ENCODE results near the gene IQCN.

The IQCN gene

DNA sequence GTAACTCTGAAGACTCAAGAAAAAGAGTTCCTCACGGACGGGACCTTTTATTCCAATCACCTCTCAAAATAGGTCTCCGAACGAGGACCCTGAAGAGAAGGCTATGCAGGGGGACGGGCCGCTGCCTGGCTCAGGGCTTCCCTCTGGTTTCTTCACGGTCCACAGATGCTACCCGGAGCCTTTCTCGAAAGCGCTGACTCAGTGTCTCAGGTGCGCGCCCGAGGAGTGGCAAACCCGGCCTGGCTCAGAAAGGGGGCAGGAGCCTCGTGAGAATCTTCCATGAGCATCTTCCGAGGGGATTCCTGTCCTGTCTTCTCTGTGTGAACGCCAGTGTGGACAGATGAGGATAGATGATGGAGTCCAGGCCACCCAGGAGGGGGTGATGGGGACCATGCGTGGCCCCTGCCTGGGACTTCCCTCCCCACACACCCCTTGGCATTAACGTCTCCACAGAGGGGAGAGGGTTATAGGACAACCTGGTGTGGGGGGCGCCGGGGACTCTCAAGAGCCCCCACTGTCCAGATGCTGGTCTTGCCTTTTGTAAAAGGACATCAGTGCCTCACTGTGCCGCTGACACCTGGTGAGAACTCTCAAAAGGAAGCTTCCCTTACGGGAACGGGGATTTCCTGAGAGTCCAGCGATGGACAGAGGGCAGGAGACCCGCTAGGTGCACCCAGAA is 32.1 kb upstream of the IQCN start:
- DNase-seq = no peak

DNA sequence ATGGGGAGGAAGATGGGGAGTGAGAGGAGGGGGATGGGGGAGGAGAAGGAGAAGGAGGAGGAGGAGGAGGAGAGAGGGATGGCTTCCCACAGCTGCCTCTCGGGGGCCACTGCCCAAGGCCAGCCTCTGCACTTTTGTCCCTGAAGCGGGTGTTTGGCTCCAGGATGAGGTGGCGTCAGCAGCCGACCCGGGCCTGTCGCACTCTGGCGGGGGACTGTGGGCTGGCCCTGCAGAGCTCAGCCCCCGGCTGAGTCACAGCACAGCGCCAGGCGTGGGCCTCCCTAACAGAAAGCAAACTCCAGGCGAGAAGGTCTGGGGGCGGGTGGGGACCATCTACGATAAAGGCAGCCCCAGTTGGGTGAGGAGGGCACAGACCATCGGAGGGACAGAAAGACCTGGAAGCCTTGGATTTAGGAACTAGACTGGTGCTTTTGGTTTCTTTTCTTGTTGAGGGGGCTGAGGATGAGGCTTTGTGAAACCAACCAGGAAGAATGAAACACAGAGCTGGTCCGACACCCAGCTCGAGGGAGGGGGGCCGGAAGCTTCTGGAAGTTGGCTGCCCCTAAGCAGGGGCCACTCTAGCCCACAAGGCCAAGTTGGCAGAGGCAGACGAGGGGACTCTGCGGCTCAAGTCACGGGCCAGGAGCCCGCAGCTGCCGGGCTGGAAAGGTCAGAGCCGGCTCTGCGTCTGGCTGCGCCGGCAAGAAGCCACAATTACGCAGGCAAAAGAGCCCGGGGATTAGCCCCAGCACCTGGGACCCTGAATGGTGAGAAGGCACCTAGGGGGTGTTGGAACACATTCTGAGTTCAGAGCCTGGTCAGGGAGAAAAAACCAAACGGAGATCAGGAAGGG is 30.4 kb upstream of the IQCN start:
- peak; percentile 79 to 95 for DNase-seq

DNA sequence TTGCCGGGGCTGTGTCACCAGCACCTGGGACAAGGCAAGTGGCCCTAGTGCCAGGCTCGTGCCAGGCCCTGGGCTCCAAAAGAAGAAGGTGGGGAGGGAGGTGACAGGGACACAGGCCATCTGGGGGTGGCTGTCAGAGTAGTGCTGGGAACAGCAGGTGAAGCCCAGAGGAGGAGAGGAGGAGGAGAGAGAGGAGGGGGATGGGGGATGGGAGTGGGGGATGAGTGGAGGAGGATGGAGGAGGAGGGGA is 29.9 kb upstream of the IQCN start:
- peak in 1 of 2 donors; percentile 16 for DNase-seq

DNA sequence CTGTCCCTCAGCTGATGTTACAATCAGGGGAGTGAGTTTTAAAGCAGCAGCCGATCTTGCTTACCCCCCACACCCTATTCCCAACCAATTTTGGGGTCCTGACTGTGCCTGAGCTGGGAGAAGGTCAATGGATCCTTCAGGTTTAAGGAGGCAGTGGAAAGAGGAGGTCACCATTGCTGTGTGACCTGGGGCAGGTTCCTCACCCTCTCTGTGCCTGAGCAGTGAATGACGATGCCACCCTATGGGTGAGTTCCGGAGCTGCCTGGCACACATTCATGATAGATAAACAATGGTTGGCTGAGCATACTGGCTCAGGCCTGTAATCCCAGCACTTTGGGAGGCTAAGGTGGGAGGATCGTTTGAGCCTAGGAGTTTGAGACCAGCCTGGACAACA is 27.5 kb upstream of the IQCN start:
- DNase-seq = no peak

DNA sequence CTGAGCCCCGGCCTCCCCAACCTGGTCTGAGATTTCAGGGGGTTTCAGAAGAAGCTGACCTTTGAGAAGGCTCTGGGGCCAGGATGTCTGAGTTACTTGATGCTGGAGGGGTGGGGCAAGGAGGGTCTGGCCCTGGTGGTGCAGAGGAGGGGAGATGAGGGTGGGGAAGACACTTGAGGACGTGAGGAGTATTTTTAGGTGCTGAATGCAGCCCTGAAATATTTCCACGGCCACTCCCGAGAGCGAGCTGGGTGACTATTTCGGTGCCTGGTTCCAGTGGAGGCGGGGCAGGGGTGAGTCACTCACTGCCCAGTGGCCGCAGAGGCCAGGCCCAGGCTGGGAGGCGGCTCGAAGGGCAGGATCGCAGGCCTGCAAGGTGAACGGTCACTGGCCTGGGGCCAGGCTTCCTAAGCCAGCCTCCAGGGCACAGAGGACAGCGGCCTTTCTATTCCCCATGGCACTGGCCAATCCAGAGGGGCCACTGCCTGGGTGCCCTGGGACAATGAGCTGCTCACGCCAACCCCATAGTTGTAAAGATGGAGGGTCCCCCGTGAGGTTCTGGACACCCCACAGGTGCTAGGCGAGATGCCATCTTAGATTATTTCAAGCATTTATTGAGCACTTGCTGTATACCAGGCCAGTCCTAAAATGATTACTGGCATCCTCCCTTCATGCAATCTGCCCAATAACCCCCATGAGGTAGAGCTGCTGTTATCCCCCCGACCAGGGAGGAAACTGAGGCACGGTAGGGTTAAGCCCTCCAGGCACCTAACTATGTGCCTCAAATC is 26.9 kb upstream of the IQCN start:
- DNase-seq = peak; percentile 59 to 74

DNA sequence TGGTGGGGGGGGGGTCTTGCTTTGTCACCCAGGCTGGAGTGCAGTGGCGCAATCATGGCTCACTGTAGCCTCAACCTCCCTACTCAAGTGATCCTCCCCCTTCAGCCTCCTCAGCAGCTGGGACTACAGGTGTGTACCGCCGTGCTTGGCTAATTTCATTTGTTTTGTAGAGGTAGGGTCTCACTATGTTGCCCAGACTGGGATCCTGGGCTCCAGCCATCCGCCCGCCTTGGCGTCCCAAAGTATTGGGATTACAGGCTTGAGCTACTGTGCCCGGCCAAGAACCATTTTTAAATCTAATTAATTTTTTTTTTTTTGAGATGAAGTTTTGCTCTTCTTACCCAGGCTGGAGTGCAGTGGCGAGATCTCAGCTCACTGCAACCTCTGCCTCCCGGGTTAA is 25.4 kb upstream of the IQCN start:
- DNase-seq = no peak

DNA sequence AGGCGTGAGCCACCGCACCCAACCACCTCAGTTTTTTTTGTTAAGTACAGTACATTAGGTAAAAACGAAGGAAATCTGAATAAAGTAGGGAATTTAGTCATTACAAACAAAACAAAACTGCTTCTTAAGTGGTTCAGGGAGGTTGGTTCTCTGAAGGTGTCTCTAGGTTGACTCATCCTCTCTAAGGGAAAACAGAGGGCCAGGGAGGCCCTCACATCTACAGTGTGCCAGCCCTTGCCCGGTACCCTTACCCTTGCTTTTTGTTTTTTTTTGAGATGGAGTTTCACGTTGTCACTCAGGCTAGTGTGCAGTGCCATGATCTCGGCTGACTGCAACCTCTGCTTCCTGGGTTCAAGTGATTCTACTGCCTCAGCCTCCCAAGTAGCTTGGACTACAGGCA is 24.3 kb upstream of the IQCN start:
- no peak for DNase-seq

DNA sequence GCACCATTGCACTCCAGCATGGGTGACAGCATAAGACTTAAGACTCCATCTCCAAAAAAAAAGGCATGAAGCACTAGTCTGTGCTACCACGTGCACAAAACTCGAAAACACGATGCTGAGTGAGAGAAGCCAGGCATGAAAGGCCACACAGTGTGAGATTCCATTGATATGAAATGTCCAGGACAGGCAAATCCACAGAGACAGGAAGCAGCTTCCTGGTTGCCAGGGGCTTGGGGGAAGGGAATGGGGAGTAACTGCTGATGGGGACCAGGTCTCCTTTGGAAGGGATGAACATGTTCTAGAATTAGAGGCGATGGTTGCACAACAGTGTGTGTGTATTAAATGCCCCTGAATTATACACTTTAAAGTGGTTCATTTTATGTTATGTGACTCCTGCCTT is 23.1 kb upstream of the IQCN start:
- no peak for DNase-seq

DNA sequence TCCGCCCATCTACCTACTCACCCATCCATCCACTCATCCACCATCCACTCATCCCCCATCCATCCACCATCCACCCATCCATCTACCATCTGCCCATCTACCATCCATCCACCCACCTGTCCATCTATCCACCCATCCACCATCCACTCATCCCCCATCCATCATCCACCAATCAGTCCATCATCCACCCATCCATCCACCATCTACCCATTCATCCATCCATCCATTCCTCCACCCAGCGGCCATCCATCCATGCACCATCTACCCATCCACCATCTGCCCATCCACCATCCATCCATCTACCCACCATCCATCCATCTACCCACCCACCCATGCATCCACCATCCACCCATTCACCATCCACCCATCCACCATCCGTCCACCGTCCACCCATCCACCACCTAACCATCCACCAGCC is 20.8 kb upstream of the IQCN start:
- DNase-seq = no peak

DNA sequence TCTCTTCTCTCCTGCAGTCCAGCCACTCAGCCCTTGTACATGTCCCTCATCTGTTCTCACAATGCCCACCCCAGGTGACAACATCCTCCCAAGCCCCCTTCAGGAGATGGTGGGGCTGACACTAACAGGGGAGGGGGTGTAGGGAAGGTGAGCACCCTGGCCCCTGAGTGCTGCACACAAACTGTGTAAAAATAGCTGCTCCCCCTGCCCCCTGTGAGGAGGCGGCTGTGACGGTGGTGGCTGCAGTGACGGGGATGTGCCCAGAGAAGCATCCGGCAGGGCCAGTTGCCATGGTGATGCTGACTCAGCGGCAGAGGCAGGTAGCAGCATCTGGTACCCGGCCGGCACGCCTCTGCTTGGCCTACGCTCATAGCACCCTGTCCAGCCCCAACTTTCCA is 20.2 kb upstream of the IQCN start:
- no peak for DNase-seq

DNA sequence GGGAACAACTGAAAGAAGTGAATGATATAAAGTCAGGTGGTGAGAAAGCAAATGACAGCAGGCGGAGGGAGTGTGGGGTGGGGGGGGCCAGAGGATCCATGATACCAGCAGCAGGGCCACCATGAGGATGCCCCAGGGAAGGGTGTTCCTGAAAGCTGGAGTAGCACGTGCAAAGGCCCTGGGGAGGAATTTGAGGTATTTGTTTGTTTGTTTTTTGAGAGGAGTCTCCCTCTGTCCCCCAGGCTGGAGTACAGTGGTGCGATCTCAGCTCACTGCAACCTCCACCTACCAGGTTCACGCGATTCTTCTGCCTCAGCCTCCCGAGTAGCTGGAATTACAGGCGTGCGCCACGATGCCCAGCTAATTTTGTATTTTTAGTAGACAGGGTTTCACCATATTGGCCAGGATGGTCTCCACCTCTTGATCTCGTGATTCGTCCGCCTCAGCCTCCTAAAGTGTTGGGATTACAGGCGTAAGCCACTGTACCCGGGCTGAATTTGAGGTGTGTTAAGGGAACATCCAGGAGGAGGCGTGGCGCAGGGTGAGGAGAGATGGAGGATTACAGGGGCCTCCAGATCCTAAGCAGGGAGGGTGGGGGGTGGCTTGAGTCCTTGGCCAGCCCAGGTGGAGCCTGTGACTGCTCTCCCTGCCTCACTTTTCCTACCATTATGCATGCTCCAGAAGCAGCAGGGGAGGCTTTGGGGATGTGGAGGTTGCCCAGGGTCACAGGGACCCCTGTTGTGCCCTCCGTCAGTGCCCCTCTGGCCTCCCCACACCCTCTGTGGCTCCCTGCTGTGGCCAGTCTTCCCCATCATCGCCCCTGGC is 19.6 kb upstream of the IQCN start:
- DNase-seq = no peak

DNA sequence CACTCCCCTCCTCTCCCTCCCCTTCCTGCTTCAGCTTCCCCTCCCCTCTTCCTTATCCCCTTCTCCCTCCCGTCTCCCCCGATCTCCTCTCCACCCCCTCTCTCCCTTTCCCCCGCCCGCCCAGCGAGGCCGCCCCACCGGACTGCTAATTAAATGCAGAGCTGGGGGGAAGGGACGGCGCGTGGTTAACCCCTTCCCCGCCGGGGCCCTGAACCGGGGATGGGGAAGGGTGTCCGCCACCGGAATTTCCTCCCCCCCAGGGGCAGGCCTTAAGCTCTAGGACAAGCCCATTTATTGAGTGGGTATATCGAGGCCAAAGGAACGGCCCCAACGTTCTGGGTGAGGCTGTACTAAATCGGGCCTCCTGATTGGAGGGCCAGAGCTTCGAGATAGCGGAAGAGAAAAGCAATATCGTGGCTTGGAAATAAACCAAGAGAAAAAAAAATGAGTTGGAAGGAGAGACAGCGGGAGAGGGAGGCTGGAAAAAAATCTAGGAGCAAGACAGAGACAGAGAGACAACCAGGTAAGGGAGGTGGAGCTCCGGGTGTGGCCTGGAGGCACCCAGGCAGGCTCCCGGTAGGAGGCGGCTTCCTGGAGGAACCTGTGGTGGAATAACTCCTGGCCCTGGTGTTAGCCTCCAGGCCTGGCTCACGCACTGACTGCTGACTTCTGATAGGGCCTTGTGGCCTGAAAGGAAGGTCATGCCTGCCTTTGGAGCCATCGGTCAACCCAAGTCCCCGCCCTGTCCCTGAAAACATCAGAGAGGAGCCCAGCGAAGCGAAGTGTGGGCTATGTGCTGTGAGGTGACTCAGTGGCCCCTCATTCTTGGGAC is 18.8 kb upstream of the IQCN start:
- DNase-seq = peak; percentile 87 to 91

DNA sequence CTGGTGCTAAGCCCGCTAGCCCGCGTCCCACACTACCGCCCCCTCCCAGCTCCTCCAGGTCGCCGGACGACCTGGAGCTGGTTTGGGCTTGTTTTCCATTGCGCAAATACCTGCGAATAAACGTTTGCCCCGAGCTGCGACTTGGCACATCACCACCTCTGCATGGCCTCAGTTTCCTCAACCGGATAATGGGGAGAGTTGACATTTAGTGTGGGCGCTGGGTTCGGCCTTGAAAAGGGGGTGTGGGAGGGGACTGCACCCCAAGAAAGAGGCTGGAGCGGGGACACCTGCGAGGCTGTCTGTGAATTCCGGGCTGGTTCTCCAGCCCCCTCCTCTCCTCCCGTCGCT is 18.2 kb upstream of the IQCN start:
- no peak for DNase-seq

DNA sequence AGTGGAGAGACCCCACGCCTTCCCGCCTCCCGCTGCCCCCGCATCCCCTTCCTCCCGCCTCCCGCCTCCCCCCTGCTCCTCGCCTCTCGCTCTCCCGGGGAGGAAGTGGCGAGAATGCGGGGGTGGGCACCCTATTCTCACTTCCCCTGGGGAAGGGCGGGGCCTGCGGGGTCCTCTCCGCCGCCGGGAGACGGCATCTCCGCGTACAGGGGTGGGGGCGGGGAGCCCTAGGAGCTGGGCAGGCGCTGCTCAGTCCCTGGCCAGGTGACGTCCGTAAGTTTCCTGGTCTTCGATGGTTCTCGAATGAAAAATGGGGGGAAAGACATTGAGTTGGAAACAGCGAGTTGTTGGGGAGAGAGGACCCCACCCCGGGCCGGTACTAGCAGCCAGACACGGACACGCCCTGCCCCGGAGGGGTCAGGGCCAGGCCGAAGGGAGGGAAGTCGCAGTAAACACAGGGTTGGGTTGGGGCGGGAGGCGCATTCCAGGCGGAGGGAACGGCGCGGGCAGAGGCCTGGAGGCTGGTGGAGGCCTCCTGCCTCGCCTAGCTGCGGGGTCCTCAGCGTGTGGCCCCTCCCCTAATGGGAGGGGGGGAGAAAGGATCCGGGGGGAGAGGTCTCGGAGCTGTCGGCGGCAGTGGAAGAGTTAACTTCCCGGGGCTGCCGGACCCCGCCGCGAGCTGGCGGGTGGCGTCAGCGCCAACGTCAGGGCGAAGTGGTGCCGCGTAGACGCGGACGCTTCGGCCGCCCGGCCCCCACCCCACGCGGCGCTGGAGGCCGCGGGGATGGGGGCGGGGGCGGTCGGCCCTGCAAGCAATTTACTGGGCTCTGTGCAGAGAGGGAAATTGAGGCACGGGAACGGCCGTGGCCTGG is 17.6 kb upstream of the IQCN start:
- peak; percentile 96 for DNase-seq

DNA sequence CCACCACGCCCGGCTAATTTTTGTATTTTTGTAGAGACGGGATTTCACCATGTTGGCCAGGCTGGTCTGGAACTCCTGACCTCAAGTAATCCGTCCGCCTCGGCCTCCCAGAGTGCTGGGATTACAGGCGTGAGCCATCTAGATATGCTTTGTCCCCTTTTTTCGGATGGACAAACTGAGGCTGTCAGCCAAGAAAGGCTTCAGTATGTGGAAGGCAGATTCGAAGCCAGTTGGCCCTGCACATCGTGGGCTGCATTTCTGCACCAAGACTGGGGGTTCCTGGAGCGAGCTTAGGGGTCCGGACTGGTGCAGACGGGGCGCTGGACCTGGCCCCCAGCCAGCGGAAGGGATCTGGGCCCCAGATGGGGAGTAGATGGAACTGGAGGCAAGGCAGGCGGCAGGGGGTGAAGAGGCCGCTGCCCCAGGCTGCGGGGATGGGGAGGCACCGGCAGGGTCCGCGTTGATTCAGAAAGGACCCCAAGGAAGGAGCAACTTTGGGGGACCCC is 16.8 kb upstream of the IQCN start:
- DNase-seq = peak in 1 of 2 donors; percentile 31

DNA sequence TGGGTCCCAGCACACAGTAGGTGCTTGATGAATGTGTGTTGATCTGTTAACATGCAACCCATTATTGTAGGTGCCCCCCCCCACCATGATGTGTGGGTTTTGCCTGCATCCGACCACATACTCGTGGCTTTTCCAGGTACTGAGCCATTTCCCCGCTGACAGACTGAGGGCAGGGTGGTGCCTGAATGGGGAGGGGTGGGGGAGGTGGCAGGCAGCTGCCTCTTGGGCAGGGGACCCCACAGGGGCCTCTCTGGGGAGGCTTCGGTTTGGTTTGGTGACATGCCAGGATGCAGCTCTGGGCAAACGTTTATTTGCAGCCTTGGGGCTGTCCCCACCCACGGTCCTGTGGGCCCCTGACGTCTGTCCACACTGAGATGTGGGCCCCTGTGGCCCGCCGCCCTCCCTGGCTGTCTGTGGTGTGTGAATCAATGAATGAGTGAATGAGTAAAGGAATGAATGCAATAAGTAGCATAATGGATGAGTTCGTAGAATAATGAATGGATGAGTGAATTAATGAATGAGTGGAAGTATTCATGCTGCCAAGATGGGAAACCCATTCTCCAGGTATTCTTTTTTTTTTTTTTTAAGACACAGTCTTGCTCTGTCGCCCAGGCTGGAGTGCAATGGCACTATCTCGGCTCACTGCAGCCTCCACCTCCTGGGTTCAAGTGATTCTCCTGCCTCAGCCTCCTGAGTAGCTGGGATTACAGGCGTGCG is 16.2 kb upstream of the IQCN start:
- DNase-seq = peak; percentile 41 to 73

DNA sequence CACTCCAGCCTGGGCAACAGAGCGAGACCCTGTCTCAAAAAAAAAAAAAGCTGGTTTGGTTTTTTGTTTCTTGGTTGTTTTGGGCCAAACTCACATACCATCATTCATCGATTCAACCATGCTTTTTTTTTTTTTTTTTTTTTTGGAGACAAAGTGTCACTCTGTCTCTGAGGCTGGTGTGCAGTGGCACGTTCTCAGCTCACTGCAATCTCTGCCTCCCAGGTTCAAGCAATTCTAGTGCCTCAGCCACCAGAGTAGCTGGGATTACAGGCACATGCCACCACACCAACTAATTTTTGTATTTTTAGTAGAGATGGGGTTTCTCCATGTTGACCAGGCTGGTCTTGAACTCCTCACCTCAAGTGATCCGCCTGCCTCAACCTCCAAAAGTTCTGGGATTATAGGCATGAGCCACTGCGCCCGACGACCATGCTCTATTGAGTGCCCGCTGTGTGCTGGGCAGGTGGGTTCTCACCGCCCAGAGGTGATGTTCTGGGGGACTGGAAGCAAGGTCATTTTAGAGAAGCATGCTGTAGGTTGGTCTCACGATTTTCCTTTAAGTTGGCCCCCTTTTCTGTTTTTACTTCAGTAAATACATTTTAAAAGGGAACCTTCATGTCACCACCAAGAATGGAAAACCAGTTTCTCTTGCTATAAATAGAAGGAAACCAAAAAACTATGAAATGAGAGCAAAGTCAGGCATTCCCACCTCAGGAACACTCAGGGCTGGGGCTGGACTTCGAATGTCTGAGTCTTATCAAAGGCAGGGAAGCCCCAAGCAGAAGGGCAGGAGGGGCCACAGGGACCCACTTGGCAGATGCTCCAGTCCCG is 15.4 kb upstream of the IQCN start:
- DNase-seq = peak in 1 of 2 donors; percentile 7

DNA sequence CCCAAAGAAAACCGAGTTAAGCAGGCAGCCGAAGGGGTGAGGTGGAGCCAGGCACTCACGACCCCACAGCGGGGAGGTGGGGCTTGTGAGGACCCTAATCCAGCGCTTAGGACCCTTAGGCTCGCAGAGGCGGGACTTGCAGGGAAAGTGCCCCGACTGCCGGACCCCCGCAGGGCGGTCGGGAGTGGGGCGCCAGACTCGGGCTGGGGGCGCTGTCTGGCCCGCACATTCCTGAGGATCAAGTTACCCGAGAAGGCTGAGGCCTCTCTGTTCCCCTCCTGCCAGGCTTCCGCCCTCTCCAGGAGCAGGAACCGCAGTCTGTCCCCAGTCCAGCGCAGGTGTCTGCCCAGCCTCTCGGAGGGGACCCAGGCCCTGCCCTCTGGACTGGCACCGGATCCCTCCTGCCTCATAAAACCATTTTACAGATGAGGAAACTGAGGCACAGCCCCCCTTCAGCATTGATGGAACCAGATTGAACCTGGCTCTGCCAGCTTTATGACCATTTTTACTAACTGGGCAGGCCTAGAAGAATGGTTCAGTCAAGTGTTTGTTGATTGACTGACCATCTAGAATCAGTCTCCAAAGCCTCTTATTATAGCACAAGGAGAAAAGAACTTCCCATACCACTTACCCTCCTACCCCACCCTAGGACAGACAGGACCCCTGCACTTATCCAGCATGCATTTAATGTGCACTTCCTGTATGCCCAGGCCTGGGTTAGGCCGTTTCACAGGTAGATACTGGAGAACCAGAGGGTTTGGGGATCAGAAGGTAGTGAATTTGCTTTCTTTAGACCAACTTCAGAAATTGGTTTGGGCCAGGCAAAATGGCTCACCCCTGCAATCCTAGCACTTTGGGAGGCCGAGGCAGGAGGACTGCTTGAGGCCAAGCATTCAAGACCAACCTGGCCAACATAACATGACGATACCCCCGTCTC is 13.9 kb upstream of the IQCN start:
- DNase-seq = no peak

All from inflammatory macrophage (primary cell).